Measurements from ENCODE around the gene TOR1B.

- TF ChIP-seq CTCF (IDR thresholded peaks at IDR 0.05; ENCODE audit: low read length) (no peak), EZH2phosphoT487 (IDR thresholded peaks at IDR 0.05; ENCODE audit: low read length) (no peak)
Measured at GRCh38 chr9:129857207-129857606, 54.2 kb downstream of the TOR1B start.

All from MM.1S (cell line).